Endodermal cell (in vitro differentiated cells): ENCODE results near the gene PHKG2. TPM values are rescaled to one million over a fixed set of nuclear protein-coding genes. Genes with fewer than 3 reads are reported as not detected.

Experiments
- DNase-seq: peaks from one replicate; pipeline ENCODE4 v3.0.0-alpha.2; 2017
- H3K27ac ChIP-seq: 2 replicates; pipeline ENCODE4 v1.5.1; 2013; ENCODE audit warnings: mild to moderate bottlenecking, low read depth, low read length, moderate library complexity
- H3K27me3 ChIP-seq: 2 replicates; pipeline ENCODE4 v1.6.1; 2013; ENCODE audit warnings: mild to moderate bottlenecking, low read length, moderate library complexity; ENCODE audit not compliant: insufficient read depth, control insufficient read depth, poor library complexity, severe bottlenecking
- H3K36me3 ChIP-seq: 2 replicates; pipeline ENCODE4 v1.7.0; 2013; ENCODE audit warnings: mild to moderate bottlenecking, low read length, moderate library complexity; ENCODE audit not compliant: control insufficient read depth, insufficient read depth
- H3K4me1 ChIP-seq: one replicate; pipeline ENCODE4 v1.7.0; 2013; ENCODE audit warnings: low read length; ENCODE audit not compliant: control insufficient read depth, insufficient read depth
- H3K4me3 ChIP-seq: 2 replicates; pipeline ENCODE4 v1.5.1; 2013; ENCODE audit warnings: mild to moderate bottlenecking, low read length, moderate library complexity
- H3K9ac ChIP-seq: 2 replicates; pipeline ENCODE4 v1.6.1; 2013; ENCODE audit warnings: mild to moderate bottlenecking, low read length, moderate library complexity; ENCODE audit not compliant: poor library complexity, severe bottlenecking; ENCODE audit errors: extremely low read depth
- H3K9me3 ChIP-seq: 2 replicates; pipeline ENCODE4 v1.6.1; 2013; ENCODE audit warnings: mild to moderate bottlenecking, low read length, moderate library complexity; ENCODE audit not compliant: control insufficient read depth
- H3K27ac Mint-ChIP-seq: 2 replicates; pipeline ENCODE4 v1.8.0; 2020; ENCODE audit warnings: mixed read lengths
- H3K27me3 Mint-ChIP-seq: 2 replicates; pipeline ENCODE4 v1.8.0; 2021; ENCODE audit warnings: mild to moderate bottlenecking, mixed read lengths; ENCODE audit not compliant: insufficient read depth
- H3K36me3 Mint-ChIP-seq: 2 replicates; pipeline ENCODE4 v1.8.0; 2020; ENCODE audit warnings: low read depth, mixed read lengths
- H3K4me1 Mint-ChIP-seq: 2 replicates; pipeline ENCODE4 v1.8.0; 2020; ENCODE audit warnings: mixed read lengths
- H3K4me3 Mint-ChIP-seq: 2 replicates; pipeline ENCODE4 v1.8.0; 2020; ENCODE audit warnings: mild to moderate bottlenecking, moderate library complexity, mixed read lengths
- H3K9me3 Mint-ChIP-seq: 2 replicates; pipeline ENCODE4 v1.8.0; 2020; ENCODE audit warnings: mild to moderate bottlenecking, mixed read lengths
- WGBS, 2 experiments: methylation state at CpG; one replicate each; pipeline versions ENCODE4 v1.1.5 to v1.1.7; 2013; ENCODE audit warnings: missing lambda C conversion rate in 2 of 2, mixed read lengths in 1 of 2; ENCODE audit not compliant: insufficient coverage in 1 of 2, insufficient read length in 1 of 2; 5-methylcytosine and 5-hydroxymethylcytosine counted together
- total RNA-seq, 2 donors: library from RNA; stranded (reverse); fragmentation: NEBNext Ultra II Directional in 1 of 2; extraction: Animal tissue kit (Norgen Biotek cat#: 25700) in 1 of 2; gene quantifications; 2 replicates in 1 of 2; 3 replicates in 1 of 2; pipeline ENCODE4 v1.2.1, GENCODE V29; 2021
- TF ChIP-seq, protein P1 (sequence below): fragments of 200-600 bp; sonication (generic); conservative IDR thresholded peaks from 2 replicates; pipeline ENCODE4 v1.5.0; 2021; ENCODE audit warnings: antibody characterized with exemption, mild to moderate bottlenecking

Gene PHKG2
- total RNA-seq, 2 donors from 2014 or later = 49.8 to 54.8 TPM

DNA sequence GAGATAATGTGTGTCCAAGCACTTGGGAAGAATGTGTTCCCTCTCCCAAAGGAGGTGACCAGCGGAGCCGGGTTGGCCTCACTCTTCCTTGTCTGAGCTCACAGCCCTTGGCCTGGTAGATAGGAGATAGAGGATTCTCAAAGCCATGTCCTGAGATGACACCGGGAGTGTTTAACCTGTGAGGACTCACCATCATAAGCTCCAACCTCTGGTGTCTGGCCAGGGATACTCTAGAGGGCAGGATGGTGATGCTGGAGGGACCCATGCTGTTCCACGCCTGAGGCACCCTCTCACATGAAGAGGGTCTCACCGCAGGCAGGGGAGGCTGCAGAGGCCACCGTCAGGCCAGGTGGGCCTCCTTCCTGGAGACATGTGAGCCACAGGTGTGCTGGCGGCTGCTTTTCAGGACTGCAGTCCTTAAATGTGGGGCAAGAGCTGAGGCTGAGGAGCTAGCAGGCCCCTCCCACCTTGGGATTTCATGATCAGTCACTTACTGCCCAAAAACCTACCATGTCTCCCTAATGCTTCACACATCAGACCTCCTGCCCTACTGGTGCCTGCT, 45.4 kb downstream of the PHKG2 start:
- H3K36me3 Mint-ChIP-seq = no peaks in the 10 kb centered on the region
- no peaks in the 10 kb centered on the region for H3K36me3 ChIP-seq
- H3K4me3 Mint-ChIP-seq = no peak overlapping the region
- H3K27me3 Mint-ChIP-seq = peaks cover 27% of the 10 kb centered on the region
- H3K9ac ChIP-seq = no peak overlapping the region
- peaks cover 4% of the 10 kb centered on the region for H3K4me1 Mint-ChIP-seq
- no peaks in the 10 kb centered on the region for H3K27me3 ChIP-seq
- TF ChIP-seq, protein P1, sequence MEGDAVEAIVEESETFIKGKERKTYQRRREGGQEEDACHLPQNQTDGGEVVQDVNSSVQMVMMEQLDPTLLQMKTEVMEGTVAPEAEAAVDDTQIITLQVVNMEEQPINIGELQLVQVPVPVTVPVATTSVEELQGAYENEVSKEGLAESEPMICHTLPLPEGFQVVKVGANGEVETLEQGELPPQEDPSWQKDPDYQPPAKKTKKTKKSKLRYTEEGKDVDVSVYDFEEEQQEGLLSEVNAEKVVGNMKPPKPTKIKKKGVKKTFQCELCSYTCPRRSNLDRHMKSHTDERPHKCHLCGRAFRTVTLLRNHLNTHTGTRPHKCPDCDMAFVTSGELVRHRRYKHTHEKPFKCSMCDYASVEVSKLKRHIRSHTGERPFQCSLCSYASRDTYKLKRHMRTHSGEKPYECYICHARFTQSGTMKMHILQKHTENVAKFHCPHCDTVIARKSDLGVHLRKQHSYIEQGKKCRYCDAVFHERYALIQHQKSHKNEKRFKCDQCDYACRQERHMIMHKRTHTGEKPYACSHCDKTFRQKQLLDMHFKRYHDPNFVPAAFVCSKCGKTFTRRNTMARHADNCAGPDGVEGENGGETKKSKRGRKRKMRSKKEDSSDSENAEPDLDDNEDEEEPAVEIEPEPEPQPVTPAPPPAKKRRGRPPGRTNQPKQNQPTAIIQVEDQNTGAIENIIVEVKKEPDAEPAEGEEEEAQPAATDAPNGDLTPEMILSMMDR = no peak
- H3K27ac Mint-ChIP-seq = no peak overlapping the region
- H3K9me3 Mint-ChIP-seq = no peaks in the 10 kb centered on the region
- WGBS, 2 experiments = 87 to 88% methylated on average over 4 to 7 of the region's 7 CpGs
- DNase-seq = no peak
- H3K4me3 ChIP-seq = no peak overlapping the region
- H3K27ac ChIP-seq = no peak overlapping the region
- H3K9me3 ChIP-seq = no peaks in the 10 kb centered on the region
- no peaks in the 10 kb centered on the region for H3K4me1 ChIP-seq

DNA sequence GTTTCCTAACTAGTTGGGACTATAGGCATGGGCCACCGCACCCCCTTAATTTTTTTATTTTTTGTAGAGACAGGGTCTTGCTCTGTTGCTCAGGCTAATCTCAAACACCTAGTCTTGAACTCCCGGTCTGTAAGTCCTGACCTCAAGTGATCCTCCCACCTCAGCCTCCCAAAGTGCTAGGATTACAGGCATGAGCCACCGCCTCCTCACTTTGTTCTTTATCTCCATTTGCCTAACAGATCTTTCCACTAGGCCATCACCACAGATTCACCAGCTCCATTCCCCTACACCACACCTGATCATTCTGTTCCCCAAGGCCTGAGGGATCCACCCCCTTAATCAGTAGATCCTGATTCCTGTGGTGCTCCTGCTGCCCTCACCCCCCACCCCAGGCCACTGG, 46.4 kb downstream of the PHKG2 start:
- H3K27ac ChIP-seq = no peak overlapping the region
- Mint-ChIP-seq H3K9me3 (no peaks in the 10 kb centered on the region), H3K4me1 (peaks cover 4% of the 10 kb centered on the region), H3K27ac (no peak overlapping the region), H3K4me3 (no peak overlapping the region), H3K36me3 (no peaks in the 10 kb centered on the region), H3K27me3 (peaks cover 27% of the 10 kb centered on the region)
- no peak overlapping the region for H3K4me3 ChIP-seq
- TF ChIP-seq, protein P1 = no peak
- no peaks in the 10 kb centered on the region for H3K36me3 ChIP-seq
- no peaks in the 10 kb centered on the region for H3K4me1 ChIP-seq
- H3K27me3 ChIP-seq = no peaks in the 10 kb centered on the region
- H3K9ac ChIP-seq = no peak overlapping the region
- no peak for DNase-seq
- WGBS, 2 experiments = 85 to 94% methylated on average over 3 of the region's 3 CpGs
- no peaks in the 10 kb centered on the region for H3K9me3 ChIP-seq

DNA sequence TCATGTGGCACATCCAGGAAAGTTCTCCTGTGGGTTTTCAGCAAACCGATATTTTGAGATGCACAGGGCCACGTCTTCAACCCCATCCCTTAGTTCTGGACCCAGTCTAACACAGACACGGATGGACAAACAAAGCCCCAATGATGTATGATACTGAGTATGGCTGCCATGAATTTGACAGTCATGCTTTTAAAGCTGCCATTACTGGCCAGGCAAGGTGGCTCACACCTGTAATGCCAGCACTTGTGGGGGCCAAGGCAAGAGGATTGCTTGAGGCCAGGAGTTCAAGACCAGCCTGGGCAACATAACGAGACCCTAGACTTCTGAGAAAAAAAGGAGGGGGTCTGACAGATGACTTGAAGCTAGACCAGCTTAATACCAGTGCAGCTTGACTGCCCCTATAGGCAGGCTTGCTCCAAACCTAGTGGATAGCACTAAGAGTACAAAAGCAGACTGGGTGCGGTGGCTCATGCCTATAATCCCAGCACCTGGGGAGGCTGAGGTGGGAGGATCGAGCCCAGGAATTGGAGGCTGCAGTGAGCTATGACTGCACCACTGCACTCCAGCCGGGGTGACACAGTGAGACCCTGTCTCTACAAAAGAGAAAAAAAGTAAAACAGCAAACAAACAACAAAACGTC, 49.6 kb downstream of the PHKG2 start:
- no peak overlapping the region for H3K27ac ChIP-seq
- H3K27me3 ChIP-seq = no peaks in the 10 kb centered on the region
- no peaks in the 10 kb centered on the region for H3K36me3 Mint-ChIP-seq
- peaks cover 32% of the 10 kb centered on the region for H3K27me3 Mint-ChIP-seq
- no peak for DNase-seq
- 85 to 88% methylated on average over 7 of the region's 8 CpGs for WGBS, 2 experiments
- H3K9me3 ChIP-seq = no peaks in the 10 kb centered on the region
- H3K4me1 Mint-ChIP-seq = peaks cover 4% of the 10 kb centered on the region
- no peak overlapping the region for H3K27ac Mint-ChIP-seq
- no peak overlapping the region for H3K4me3 ChIP-seq
- no peak overlapping the region for H3K9ac ChIP-seq
- H3K36me3 ChIP-seq = no peaks in the 10 kb centered on the region
- TF ChIP-seq, protein P1 = peak; percentile 61
- no peak overlapping the region for H3K4me3 Mint-ChIP-seq
- H3K9me3 Mint-ChIP-seq = no peaks in the 10 kb centered on the region
- H3K4me1 ChIP-seq = no peaks in the 10 kb centered on the region

Other genes with a start within 250 kb of the PHKG2 start
- gene ZNF768, start 221.9 kb upstream of the PHKG2 start, total RNA-seq = 10 to 100 TPM; 47.0 to 59.2 TPM
- 10 to 100 TPM; 15.5 to 17.1 TPM for gene ZNF747, start 213.6 kb upstream of the PHKG2 start, total RNA-seq
- gene ZNF764, start 190.1 kb upstream of the PHKG2 start, total RNA-seq = 10 to 100 TPM; 19.0 TPM
- gene ZNF688, start 176.7 kb upstream of the PHKG2 start, total RNA-seq = 1 to 10 TPM; 6.4 to 7.5 TPM
- 10 to 100 TPM; 22.5 to 24.0 TPM for gene ZNF785, start 162.7 kb upstream of the PHKG2 start, total RNA-seq
- gene ZNF689, start 138.0 kb upstream of the PHKG2 start, total RNA-seq = 10 to 100 TPM; 13.0 to 15.8 TPM
- gene PRR14, start 97.5 kb upstream of the PHKG2 start, total RNA-seq = 10 to 100 TPM; 21.2 to 35.4 TPM
- 10 to 100 TPM; 50.2 to 53.1 TPM for gene FBRS, start 90.0 kb upstream of the PHKG2 start, total RNA-seq
- 10 to 100 TPM; 57.7 to 66.9 TPM for gene SRCAP, start 49.3 kb upstream of the PHKG2 start, total RNA-seq
- 10 to 100 TPM in 1 of 2 donors, 1 to 10 TPM in 1; 6.9 to 12.6 TPM for gene CFAP119, start 13.6 kb downstream of the PHKG2 start, total RNA-seq
- gene RNF40, start 13.9 kb downstream of the PHKG2 start, total RNA-seq = 10 to 100 TPM; 88.4 to 95.8 TPM
- gene ZNF629, start 38.8 kb downstream of the PHKG2 start, total RNA-seq = 10 to 100 TPM; 31.8 to 33.3 TPM
- 10 to 100 TPM; 64.7 to 67.6 TPM for gene BCL7C, start 145.7 kb downstream of the PHKG2 start, total RNA-seq
- 1 to 10 TPM; 3.1 to 3.3 TPM for gene CTF1, start 148.2 kb downstream of the PHKG2 start, total RNA-seq
- 10 to 100 TPM; 74.0 to 84.3 TPM for gene FBXL19, start 175.1 kb downstream of the PHKG2 start, total RNA-seq
- 10 to 100 TPM; 16.9 to 17.7 TPM for gene ORAI3, start 200.6 kb downstream of the PHKG2 start, total RNA-seq
- 10 to 100 TPM; 23.8 to 25.0 TPM for gene SETD1A, start 209.3 kb downstream of the PHKG2 start, total RNA-seq
- gene HSD3B7, start 236.8 kb downstream of the PHKG2 start, total RNA-seq = 1 to 10 TPM; 4.1 to 4.8 TPM